ENCODE results near the gene LCN15. TPM values are rescaled to one million over a fixed set of nuclear protein-coding genes. Genes with fewer than 3 reads are reported as not detected.
"Not testable (repeated sequence)": the region's sequence is repeated elsewhere in the genome, so short reads cannot be mapped to it uniquely, and the experiment has no call there.

The LCN15 gene
- polyA plus RNA-seq, 1 donor from 2014 or later = not detected

DNA sequence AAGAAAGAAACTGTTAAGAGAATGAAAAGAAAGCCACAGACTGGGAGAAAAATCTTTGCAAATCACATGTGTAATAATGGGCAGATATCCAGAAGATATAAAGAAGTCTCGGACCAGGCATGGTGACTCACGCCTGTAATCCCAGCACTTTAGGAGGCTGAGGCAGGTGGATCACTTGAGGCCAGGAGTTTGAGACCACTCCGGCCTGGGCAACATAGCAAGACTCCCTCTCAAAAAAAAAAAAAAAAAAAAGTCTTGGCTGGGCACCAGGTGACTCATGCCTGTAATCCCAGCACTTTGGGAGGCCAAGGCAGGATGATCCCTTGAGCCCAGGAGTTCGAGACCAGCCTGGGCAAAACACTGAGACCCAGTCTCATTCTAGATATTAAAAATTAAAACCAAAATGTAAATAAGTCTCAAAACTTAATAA lies 53.1 kb downstream of the LCN15 start:
- H3F3A ChIP-seq (ENCODE audit: insufficient read depth, low read length, poor library complexity, severe bottlenecking); H3K27ac ChIP-seq (ENCODE audit: low read length); H3K9ac ChIP-seq (ENCODE audit: low read length); H3K9me2 ChIP-seq (ENCODE audit: insufficient read depth, low read length); H2AFZ ChIP-seq (ENCODE audit: low read depth, low read length); H3K36me3 ChIP-seq (ENCODE audit: insufficient read depth, low read length); H3K9me3 ChIP-seq (ENCODE audit: low read length); H4K20me1 ChIP-seq (ENCODE audit: insufficient read depth); H3K27me3 ChIP-seq (ENCODE audit: insufficient read depth, low read depth, low read length): not testable (repeated sequence)
- Histone ChIP-seq H3K79me2 (replicated peaks; ENCODE audit: insufficient read depth, low read length) (peaks cover 26% of the 10 kb centered on the region), H3K4me2 (ENCODE audit: low read length) (peak overlapping the region; percentile 48), H3K4me3 (ENCODE audit: low read length) (peak overlapping the region; percentile 75)

DNA sequence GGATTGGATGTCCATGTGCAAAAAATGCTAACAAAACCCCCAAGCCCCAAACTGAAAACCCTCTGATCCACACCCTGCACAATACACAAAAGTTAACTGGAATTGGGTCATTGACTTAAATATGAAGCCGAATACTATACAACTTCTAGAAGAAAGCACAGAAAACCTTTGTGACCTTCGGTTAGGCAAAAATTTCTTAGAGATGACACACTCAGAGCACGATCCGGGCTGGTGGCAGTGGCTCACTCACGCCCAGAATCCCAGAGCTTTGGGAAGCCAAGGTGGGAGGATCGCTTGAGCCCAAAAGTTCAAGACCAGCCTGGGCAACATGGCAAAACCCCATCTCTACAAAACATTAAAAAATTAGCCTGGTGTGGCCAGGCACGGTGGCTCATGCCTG lies 53.8 kb downstream of the LCN15 start:
- TF ChIP-seq EP300 (conservative IDR thresholded peaks at IDR 0.05; ENCODE audit: poor library complexity, severe bottlenecking) (no peak), TAF1 (IDR thresholded peaks at IDR 0.05; ENCODE audit: low read depth) (no peak), SMC3 (conservative IDR thresholded peaks at IDR 0.05; ENCODE audit: poor library complexity) (no peak), EZH2 (IDR thresholded peaks at IDR 0.05; ENCODE audit: borderline replicate concordance, insufficient read depth, low read length, poor library complexity, severe bottlenecking) (no peak), RAD21 (conservative IDR thresholded peaks at IDR 0.05) (no peak), MXI1 (conservative IDR thresholded peaks at IDR 0.05; ENCODE audit: poor library complexity, severe bottlenecking) (no peak), POLR2AphosphoS5 (IDR thresholded peaks at IDR 0.05) (no peak)
- TF ChIP-seq, protein P1, sequence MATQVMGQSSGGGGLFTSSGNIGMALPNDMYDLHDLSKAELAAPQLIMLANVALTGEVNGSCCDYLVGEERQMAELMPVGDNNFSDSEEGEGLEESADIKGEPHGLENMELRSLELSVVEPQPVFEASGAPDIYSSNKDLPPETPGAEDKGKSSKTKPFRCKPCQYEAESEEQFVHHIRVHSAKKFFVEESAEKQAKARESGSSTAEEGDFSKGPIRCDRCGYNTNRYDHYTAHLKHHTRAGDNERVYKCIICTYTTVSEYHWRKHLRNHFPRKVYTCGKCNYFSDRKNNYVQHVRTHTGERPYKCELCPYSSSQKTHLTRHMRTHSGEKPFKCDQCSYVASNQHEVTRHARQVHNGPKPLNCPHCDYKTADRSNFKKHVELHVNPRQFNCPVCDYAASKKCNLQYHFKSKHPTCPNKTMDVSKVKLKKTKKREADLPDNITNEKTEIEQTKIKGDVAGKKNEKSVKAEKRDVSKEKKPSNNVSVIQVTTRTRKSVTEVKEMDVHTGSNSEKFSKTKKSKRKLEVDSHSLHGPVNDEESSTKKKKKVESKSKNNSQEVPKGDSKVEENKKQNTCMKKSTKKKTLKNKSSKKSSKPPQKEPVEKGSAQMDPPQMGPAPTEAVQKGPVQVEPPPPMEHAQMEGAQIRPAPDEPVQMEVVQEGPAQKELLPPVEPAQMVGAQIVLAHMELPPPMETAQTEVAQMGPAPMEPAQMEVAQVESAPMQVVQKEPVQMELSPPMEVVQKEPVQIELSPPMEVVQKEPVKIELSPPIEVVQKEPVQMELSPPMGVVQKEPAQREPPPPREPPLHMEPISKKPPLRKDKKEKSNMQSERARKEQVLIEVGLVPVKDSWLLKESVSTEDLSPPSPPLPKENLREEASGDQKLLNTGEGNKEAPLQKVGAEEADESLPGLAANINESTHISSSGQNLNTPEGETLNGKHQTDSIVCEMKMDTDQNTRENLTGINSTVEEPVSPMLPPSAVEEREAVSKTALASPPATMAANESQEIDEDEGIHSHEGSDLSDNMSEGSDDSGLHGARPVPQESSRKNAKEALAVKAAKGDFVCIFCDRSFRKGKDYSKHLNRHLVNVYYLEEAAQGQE (IDR thresholded peaks at IDR 0.05; ENCODE audit: borderline replicate concordance) = no peak
- TF ChIP-seq, protein P2, sequence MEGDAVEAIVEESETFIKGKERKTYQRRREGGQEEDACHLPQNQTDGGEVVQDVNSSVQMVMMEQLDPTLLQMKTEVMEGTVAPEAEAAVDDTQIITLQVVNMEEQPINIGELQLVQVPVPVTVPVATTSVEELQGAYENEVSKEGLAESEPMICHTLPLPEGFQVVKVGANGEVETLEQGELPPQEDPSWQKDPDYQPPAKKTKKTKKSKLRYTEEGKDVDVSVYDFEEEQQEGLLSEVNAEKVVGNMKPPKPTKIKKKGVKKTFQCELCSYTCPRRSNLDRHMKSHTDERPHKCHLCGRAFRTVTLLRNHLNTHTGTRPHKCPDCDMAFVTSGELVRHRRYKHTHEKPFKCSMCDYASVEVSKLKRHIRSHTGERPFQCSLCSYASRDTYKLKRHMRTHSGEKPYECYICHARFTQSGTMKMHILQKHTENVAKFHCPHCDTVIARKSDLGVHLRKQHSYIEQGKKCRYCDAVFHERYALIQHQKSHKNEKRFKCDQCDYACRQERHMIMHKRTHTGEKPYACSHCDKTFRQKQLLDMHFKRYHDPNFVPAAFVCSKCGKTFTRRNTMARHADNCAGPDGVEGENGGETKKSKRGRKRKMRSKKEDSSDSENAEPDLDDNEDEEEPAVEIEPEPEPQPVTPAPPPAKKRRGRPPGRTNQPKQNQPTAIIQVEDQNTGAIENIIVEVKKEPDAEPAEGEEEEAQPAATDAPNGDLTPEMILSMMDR (IDR thresholded peaks at IDR 0.05; ENCODE audit: poor library complexity, severe bottlenecking) = no peak
- H3K4me3 ChIP-seq (ENCODE audit: low read length) = no peak overlapping the region
- peaks cover 21% of the 10 kb centered on the region for H3K79me2 ChIP-seq (replicated peaks; ENCODE audit: insufficient read depth, low read length)
- H4K20me1 ChIP-seq (ENCODE audit: insufficient read depth) = no peaks in the 10 kb centered on the region
- no peaks in the 10 kb centered on the region for H3F3A ChIP-seq (ENCODE audit: insufficient read depth, low read length, poor library complexity, severe bottlenecking)
- no peaks in the 10 kb centered on the region for H3K9me3 ChIP-seq (ENCODE audit: low read length)
- no peak overlapping the region for H3K27ac ChIP-seq (ENCODE audit: low read length)
- no peaks in the 10 kb centered on the region for H3K36me3 ChIP-seq (ENCODE audit: insufficient read depth, low read length)
- no peaks in the 10 kb centered on the region for H3K27me3 ChIP-seq (ENCODE audit: insufficient read depth, low read depth, low read length)
- H2AFZ ChIP-seq (ENCODE audit: low read depth, low read length) = no peak overlapping the region
- no peak overlapping the region for H3K9ac ChIP-seq (ENCODE audit: low read length)
- no peaks in the 10 kb centered on the region for H3K9me2 ChIP-seq (ENCODE audit: insufficient read depth, low read length)
- H3K4me2 ChIP-seq (ENCODE audit: low read length) = no peak overlapping the region

Small RNA genes lying within 50 kb of the gene (small RNA-seq; reads per million reads assigned to genes)
- gene AL355987.2 (0 reads per million in 3 experiments), gene ATP6V1G1P3 (0 reads per million in 3 experiments), gene MIR6722 (0 reads per million in 3 experiments)

Other genes with a start within 250 kb of the LCN15 start
- gene NOTCH1, start 218.5 kb downstream of the LCN15 start, polyA plus RNA-seq = 0.15 and 0.32 TPM in 2 replicates
- 8.2 and 12.5 TPM in 2 replicates for gene EGFL7, start 101.6 kb downstream of the LCN15 start, polyA plus RNA-seq
- 1.3 TPM in 1 of 2 replicates, not detected in the other for gene AGPAT2, start 77.1 kb downstream of the LCN15 start, polyA plus RNA-seq
- gene DIPK1B, start 51.9 kb downstream of the LCN15 start, polyA plus RNA-seq = 65.1 and 78.7 TPM in 2 replicates
- gene LCN10, start 21.6 kb downstream of the LCN15 start, polyA plus RNA-seq = not detected in 2 replicates
- gene LCN6, start 16.0 kb downstream of the LCN15 start, polyA plus RNA-seq = not detected in 2 replicates
- not detected in 2 replicates for gene LCN8, start 6.3 kb downstream of the LCN15 start, polyA plus RNA-seq
- gene TMEM141, start 26.8 kb upstream of the LCN15 start, polyA plus RNA-seq = 30.1 and 33.1 TPM in 2 replicates
- 5.5 and 8.8 TPM in 2 replicates for gene CCDC183, start 31.8 kb upstream of the LCN15 start, polyA plus RNA-seq
- 46.4 and 58.8 TPM in 2 replicates for gene RABL6, start 43.4 kb upstream of the LCN15 start, polyA plus RNA-seq
- gene AJM1, start 78.0 kb upstream of the LCN15 start, polyA plus RNA-seq = 1.5 TPM in 2 replicates
- 279 and 293 TPM in 2 replicates for gene PHPT1, start 84.9 kb upstream of the LCN15 start, polyA plus RNA-seq
- 13.1 and 23.6 TPM in 2 replicates for gene MAMDC4, start 87.8 kb upstream of the LCN15 start, polyA plus RNA-seq
- 613 and 677 TPM in 2 replicates for gene EDF1, start 101.8 kb upstream of the LCN15 start, polyA plus RNA-seq
- gene TRAF2, start 122.0 kb upstream of the LCN15 start, polyA plus RNA-seq = 14.6 and 21.5 TPM in 2 replicates
- 138 and 148 TPM in 2 replicates for gene FBXW5, start 180.2 kb upstream of the LCN15 start, polyA plus RNA-seq
- not detected in 2 replicates for gene C8G, start 180.7 kb upstream of the LCN15 start, polyA plus RNA-seq
- 2.9 TPM in 1 of 2 replicates, not detected in the other for gene LCN12, start 187.8 kb upstream of the LCN15 start, polyA plus RNA-seq
- gene PTGDS, start 213.0 kb upstream of the LCN15 start, polyA plus RNA-seq = 2.0 TPM in 1 of 2 replicates, not detected in the other
- gene LCNL1, start 218.5 kb upstream of the LCN15 start, polyA plus RNA-seq = 0.76 TPM in 1 of 2 replicates, not detected in the other
- 276 and 346 TPM in 2 replicates for gene PAXX, start 227.9 kb upstream of the LCN15 start, polyA plus RNA-seq
- not detected in 2 replicates for gene CLIC3, start 232.1 kb upstream of the LCN15 start, polyA plus RNA-seq